ENCODE data around the gene ANAPC4.

Gene ANAPC4

GRCh38 chr4:25430630-25431029 lies 53.6 kb downstream of the ANAPC4 start:
- FAIRE-seq (no peak), DNase-seq (ENCODE audit: low spot score) (no peak)

GRCh38 chr4:25433966-25434827 lies 57.1 kb downstream of the ANAPC4 start:
- DNase-seq (ENCODE audit: low spot score) (no peak), FAIRE-seq (no peak)

- FAIRE-seq (no peak), DNase-seq (ENCODE audit: low spot score) (no peak)
Observed at GRCh38 chr4:25437926-25438325, 60.9 kb downstream of the ANAPC4 start.

GRCh38 chr4:25439918-25440477 lies 62.9 kb downstream of the ANAPC4 start:
- DNase-seq (ENCODE audit: low spot score), result peak; percentile 53
- FAIRE-seq, result no peak

GRCh38 chr4:25440478-25441030 lies 63.5 kb downstream of the ANAPC4 start:
- FAIRE-seq (no peak), DNase-seq (ENCODE audit: low spot score) (no peak)

- FAIRE-seq, result no peak
- peak; percentile 26 for DNase-seq (ENCODE audit: low spot score)
Observed at GRCh38 chr4:25441519-25442117, 64.6 kb downstream of the ANAPC4 start.

GRCh38 chr4:25442863-25443307 lies 65.8 kb downstream of the ANAPC4 start:
- DNase-seq (ENCODE audit: low spot score), result no peak
- FAIRE-seq, result no peak

- FAIRE-seq, result no peak
- no peak for DNase-seq (ENCODE audit: low spot score)
Observed at GRCh38 chr4:25443851-25444250, 66.8 kb downstream of the ANAPC4 start.

GRCh38 chr4:25446611-25447010 lies 69.5 kb downstream of the ANAPC4 start:
- FAIRE-seq, result no peak
- no peak for DNase-seq (ENCODE audit: low spot score)

- no peak for FAIRE-seq
- DNase-seq (ENCODE audit: low spot score), result no peak
Observed at GRCh38 chr4:25448379-25449109, 71.5 kb downstream of the ANAPC4 start.

- no peak for FAIRE-seq
Observed at GRCh38 chr4:25449270-25449669, 72.2 kb downstream of the ANAPC4 start.

GRCh38 chr4:25449688-25450087 lies 72.6 kb downstream of the ANAPC4 start:
- FAIRE-seq, result no peak
- no peak for DNase-seq (ENCODE audit: low spot score)

More at GRCh38 chr4:25449270-25449669, 72.2 kb downstream of the ANAPC4 start:
- no peak for DNase-seq (ENCODE audit: low spot score)

GRCh38 chr4:25450491-25450901 lies 73.4 kb downstream of the ANAPC4 start:
- no peak for DNase-seq (ENCODE audit: low spot score)
- no peak for FAIRE-seq

GRCh38 chr4:25451676-25452075 lies 74.6 kb downstream of the ANAPC4 start:
- no peak for DNase-seq (ENCODE audit: low spot score)
- no peak for FAIRE-seq

GRCh38 chr4:25452081-25452480 lies 75.0 kb downstream of the ANAPC4 start:
- FAIRE-seq, result no peak
- no peak for DNase-seq (ENCODE audit: low spot score)

- DNase-seq (ENCODE audit: low spot score) (no peak), FAIRE-seq (no peak)
Observed at GRCh38 chr4:25454476-25454875, 77.4 kb downstream of the ANAPC4 start.

- peak; percentile 30 for DNase-seq (ENCODE audit: low spot score)
- no peak for FAIRE-seq
Observed at GRCh38 chr4:25457053-25457715, 80.1 kb downstream of the ANAPC4 start.

- FAIRE-seq (no peak), DNase-seq (ENCODE audit: low spot score) (no peak)
Observed at GRCh38 chr4:25466966-25467697, 90.1 kb downstream of the ANAPC4 start.

GRCh38 chr4:25467843-25468242 lies 90.8 kb downstream of the ANAPC4 start:
- no peak for FAIRE-seq
- DNase-seq (ENCODE audit: low spot score), result no peak
